HL-60/S4 (cell line): ENCODE measurements around the gene PPIA.
"Not testable (repeated sequence)": the region's sequence is repeated elsewhere in the genome, so short reads cannot be mapped to it uniquely, and the experiment has no call there.

ENCODE experiments used
- in situ Hi-C: fragments of 300-500 bp; cut with MboI; formaldehyde crosslinking; loops from 2 replicates; pipeline ENCODE4 v1.14.3; 2022; ENCODE audit warnings: low sequenced_read_pairs

PPIA gene

DNA sequence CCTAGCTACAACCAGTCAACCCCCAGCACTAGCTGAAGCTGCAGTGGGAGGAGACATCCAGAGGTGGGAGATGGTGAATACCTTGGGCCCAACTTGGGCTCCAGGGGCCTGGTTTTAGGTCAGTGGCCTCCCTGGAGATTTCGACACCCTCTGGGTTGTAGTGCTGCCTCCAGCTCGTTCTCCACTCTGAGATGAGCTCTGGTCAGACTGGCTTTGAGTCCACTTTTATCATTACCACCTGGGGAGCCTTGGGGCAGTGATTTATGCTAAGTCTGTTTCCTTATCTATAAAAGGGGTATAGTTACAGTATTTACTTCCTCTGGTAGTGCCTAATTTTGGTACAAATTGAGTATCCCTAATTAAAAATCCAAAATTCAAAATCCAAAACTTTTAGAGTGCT lies 22.8 kb downstream of the PPIA start:
- in situ Hi-C loops: no loop called here

DNA sequence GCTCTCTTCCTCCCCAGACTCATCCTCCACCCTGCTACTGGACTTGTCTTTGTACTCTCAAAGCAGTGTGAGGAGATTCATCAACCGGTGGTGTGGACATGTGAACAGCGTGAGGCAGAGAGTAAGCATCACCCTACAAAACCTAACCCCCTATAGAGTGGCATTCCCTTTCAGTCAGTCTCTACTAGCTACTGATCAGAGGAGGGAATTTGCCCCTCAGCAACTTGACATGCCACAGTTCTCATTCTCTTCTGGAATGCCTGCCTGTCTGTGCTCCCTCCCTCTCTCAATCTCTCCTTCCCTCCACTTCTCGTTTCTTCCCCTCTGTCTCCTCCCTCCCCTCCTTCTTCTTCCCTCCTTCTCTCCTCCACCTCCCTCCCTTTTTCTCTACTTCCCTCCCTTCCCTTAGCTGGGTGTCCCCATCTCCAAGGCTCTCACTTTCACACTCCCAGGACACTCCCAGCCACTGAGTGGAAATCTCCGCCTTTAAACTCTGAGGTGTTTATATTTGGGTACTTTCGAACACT lies 26.8 kb downstream of the PPIA start:
- in situ Hi-C loops: no loop called here

DNA sequence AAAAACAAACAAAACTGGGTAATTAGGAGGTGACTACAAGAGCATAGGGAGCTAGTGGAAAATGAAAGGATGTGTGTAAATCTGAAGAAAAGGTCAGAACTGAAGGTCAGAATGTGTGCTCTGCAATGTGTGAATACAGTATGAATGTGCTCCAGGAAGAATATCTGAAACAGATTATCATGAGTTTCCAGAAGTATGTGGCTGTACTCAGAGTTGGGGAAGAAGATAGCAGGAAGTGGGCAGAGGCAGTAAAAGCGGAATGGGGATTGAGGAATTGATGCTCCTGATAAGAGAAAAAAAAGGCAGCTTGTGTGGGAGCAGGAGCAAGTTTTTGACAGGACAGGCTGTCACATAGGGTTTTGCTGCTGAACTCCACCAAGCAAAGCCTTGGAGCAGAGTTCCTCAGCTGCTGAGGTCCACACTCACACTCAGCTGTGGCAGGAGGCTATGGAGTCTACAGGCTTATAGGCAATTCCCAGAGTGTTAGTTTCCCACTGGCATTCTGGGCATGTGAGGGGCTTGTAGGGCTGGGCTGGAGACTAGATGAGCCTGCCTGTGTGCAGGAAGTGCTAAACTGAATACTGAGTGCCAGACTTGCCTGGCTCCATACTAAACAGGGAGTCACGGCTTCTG lies 28.5 kb downstream of the PPIA start:
- in situ Hi-C loops: no loop called here

- in situ Hi-C loops: no loop called here
These were observed 31.1 kb downstream of the PPIA start for GRCh38 chr7:44827567-44827966.

GRCh38 chr7:44838751-44839150 lies 42.3 kb downstream of the PPIA start:
- in situ Hi-C loops: no loop called here

DNA sequence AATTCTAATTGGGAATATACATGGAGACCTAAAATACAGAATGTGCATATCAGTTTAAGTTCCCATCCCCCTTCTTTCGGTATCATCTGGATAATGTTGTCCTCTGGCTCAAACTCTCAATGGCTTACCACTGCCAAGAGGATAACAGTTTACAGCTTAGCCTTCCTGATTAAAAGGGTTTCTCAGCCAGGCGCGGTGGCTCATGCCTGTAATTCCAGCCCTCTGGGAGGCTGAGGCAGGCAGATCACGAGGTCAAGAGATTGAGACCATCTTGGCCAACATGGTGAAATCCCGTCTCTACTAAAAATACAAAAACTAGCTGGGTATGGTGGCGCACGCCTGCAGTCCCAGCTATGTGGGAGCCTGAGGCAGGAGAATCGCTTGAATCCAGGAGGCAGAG lies 46.2 kb downstream of the PPIA start:
- in situ Hi-C loops: not testable (repeated sequence)

- in situ Hi-C loops: not testable (repeated sequence)
These were observed 47.0 kb downstream of the PPIA start for GRCh38 chr7:44843440-44843839.

- in situ Hi-C loops: no loop called here
These were observed 49.0 kb downstream of the PPIA start for GRCh38 chr7:44845451-44845850.

- in situ Hi-C loops: not testable (repeated sequence)
These were observed 49.9 kb downstream of the PPIA start for GRCh38 chr7:44846390-44846789.

GRCh38 chr7:44846816-44847508 lies 50.5 kb downstream of the PPIA start:
- in situ Hi-C loops: no loop called here

DNA sequence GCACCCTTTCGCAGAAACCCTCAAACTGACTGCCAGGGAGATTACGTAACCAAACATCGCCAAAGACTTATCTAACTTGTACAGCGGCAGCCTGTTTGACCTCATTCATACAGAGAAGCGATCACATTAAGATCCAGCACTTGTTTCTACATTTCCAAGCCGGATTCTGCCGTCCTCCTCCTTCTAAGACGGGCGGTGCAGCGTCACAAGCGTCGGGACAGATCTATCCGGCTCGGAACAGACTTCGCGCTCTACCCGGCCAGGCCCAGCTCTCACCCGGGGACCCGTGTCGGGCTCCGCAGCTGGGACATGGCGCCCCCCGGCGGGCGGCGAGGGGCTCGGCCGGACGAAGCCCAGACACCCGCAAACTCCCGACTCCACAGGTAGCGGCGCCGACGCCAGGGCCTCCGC lies 51.0 kb downstream of the PPIA start:
- in situ Hi-C loops: no loop called here

DNA sequence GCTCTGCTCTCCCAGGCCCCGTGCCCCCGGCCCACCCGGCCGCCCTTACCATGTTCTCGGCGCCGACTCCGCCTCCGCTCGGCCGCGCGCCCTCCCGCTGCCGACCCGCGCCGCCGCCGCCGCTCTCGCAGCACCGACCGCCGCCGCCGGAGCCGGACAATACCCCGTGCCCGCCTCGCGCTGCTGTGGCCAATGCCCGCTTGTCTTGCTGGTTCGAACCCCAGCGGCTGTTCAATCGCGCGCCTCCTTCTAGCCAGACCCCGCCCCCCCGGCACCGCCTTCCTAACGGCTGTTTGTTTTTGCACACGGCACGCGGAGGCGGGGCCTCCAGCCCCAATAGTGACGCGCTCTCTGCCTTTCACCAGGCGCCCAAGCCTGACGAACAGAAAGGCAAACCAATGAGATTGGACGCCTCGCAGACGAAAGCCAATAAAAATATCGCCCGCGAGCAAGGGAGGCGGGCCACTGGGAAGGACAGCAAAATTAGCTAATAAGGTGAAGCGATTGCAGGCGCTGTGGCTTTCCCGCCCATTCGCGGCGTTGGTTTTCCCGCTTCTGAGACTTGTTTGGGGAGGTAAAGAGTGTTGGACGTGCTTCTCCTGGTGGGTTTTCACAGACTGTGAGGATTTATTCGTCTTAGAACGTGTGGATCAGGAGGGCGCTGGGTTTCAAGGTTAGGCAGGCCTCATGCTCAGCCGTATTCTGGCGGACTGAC lies 51.6 kb downstream of the PPIA start, which contains the start of gene H2AZ2:
H2AZ2 (minus strand) TSS at position 168 of the 715 bp plus-strand sequence; CDS start at position 52, 116 bp downstream.
- in situ Hi-C loops: no loop called here

GRCh38 chr7:44849259-44849884 lies 52.9 kb downstream of the PPIA start:
- in situ Hi-C loops: no loop called here

- in situ Hi-C loops: loop anchor here (10.0 to 25.0 kb wide), 2 partner anchors 75 to 287 kb away; no protein-coding TSS in a partner anchor
These were observed 53.5 kb downstream of the PPIA start for GRCh38 chr7:44849885-44850544.

DNA sequence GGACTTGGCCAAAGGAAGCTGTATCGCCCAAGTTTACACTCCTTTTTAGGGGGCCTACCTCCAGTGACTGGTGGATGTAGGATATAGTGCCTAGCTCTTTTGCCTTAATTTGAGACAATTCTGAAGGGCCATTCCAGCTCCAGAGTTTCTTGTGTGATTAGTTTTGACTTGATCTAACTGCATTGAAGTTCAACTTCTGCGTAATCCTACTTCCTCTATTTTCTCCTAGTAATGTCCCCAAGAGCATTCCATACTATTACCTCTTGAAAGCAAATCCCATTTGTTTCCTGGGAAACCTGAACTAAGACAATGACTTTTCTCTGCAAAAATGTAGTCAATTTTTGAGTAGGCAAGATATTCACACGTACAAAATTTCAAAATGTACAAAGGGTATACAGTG lies 56.1 kb downstream of the PPIA start:
- in situ Hi-C loops: loop anchor here (10.0 to 25.0 kb wide), 2 partner anchors 72 to 285 kb away; no protein-coding TSS in a partner anchor
